Measurements from ENCODE around the gene PIK3IP1. TPM values are rescaled to one million over a fixed set of nuclear protein-coding genes. Genes with fewer than 3 reads are reported as not detected.
A peak's percentile ranks its signal among the peaks of the same experiment; 100 is the strongest.

The PIK3IP1 gene
- total and polyA plus RNA-seq, 9 donors = 10.8 to 48.9 (median 22.3) TPM

GRCh38 chr22:31340360-31340759, 48.1 kb upstream of the PIK3IP1 start:
- H3K4me1 ChIP-seq (ENCODE audit: insufficient read depth) = peaks cover 18% of the 10 kb centered on the region
- intact Hi-C loops (cut with DNase I) = loop anchor here in 2 of 4 donors (10.0 kb wide), 2 partner anchors 54 to 294 kb away; partner anchors contain the start of gene DRG1 (in 1 of the 2)
- H3K4me3 ChIP-seq = no peak overlapping the region
- WGBS, 3 donors = 87 to 93% (median 89%) methylated on average over 6 of the region's 6 CpGs
- H3K36me3 ChIP-seq = no peaks in the 10 kb centered on the region
- TF ChIP-seq EP300 (IDR thresholded peaks at IDR 0.05) (no peak), POLR2A (IDR thresholded peaks at IDR 0.05) (no peak), CTCF (IDR thresholded peaks at IDR 0.05) (no peak)
- DNase-seq = no peak
- no peaks in the 10 kb centered on the region for H3K27me3 ChIP-seq
- H3K27ac ChIP-seq = no peak overlapping the region
- H3K9me3 ChIP-seq = no peaks in the 10 kb centered on the region

GRCh38 chr22:31339148-31339832, 47.0 kb upstream of the PIK3IP1 start:
- H3K4me3 ChIP-seq = no peak overlapping the region
- H3K9me3 ChIP-seq = no peaks in the 10 kb centered on the region
- H3K27ac ChIP-seq = peak overlapping the region in 1 of 2 donors; percentile 27
- no peak for TF ChIP-seq CTCF (IDR thresholded peaks at IDR 0.05)
- TF ChIP-seq POLR2A (IDR thresholded peaks at IDR 0.05) = no peak
- no peak for TF ChIP-seq EP300 (IDR thresholded peaks at IDR 0.05)
- H3K27me3 ChIP-seq = no peaks in the 10 kb centered on the region
- intact Hi-C loops (cut with DNase I) = no loop called here
- H3K4me1 ChIP-seq (ENCODE audit: insufficient read depth) = peaks cover 12% of the 10 kb centered on the region
- no peaks in the 10 kb centered on the region for H3K36me3 ChIP-seq
- 23 to 39% (median 24%) methylated on average over 6 of the region's 6 CpGs for WGBS, 3 donors
- DNase-seq = no peak

- intact Hi-C loops (cut with DNase I) = no loop called here
- WGBS, 3 donors = 80 to 84% (median 80%) methylated on average over 5 of the region's 5 CpGs
- H3K4me1 ChIP-seq (ENCODE audit: insufficient read depth) = peaks cover 15% of the 10 kb centered on the region
- TF ChIP-seq POLR2A (IDR thresholded peaks at IDR 0.05) = no peak
- no peak for TF ChIP-seq EP300 (IDR thresholded peaks at IDR 0.05)
- no peak for TF ChIP-seq CTCF (IDR thresholded peaks at IDR 0.05)
- no peaks in the 10 kb centered on the region for H3K27me3 ChIP-seq
- H3K4me3 ChIP-seq = no peak overlapping the region
- no peak for DNase-seq
- H3K27ac ChIP-seq = no peak overlapping the region
- H3K9me3 ChIP-seq = no peaks in the 10 kb centered on the region
- H3K36me3 ChIP-seq = no peaks in the 10 kb centered on the region
These were observed 44.9 kb upstream of the PIK3IP1 start for GRCh38 chr22:31337178-31337577.

- no peak for DNase-seq
- WGBS, 3 donors = 82 to 85% (median 84%) methylated on average over 5 of the region's 5 CpGs
- H3K27me3 ChIP-seq = no peaks in the 10 kb centered on the region
- H3K4me3 ChIP-seq = no peak overlapping the region
- H3K27ac ChIP-seq = no peak overlapping the region
- H3K9me3 ChIP-seq = no peaks in the 10 kb centered on the region
- H3K36me3 ChIP-seq = no peaks in the 10 kb centered on the region
- intact Hi-C loops (cut with DNase I) = no loop called here
- H3K4me1 ChIP-seq (ENCODE audit: insufficient read depth) = peaks cover 9% of the 10 kb centered on the region
- no peak for TF ChIP-seq EP300 (IDR thresholded peaks at IDR 0.05)
- no peak for TF ChIP-seq POLR2A (IDR thresholded peaks at IDR 0.05)
- TF ChIP-seq CTCF (IDR thresholded peaks at IDR 0.05) = no peak
These were observed 42.0 kb upstream of the PIK3IP1 start for GRCh38 chr22:31334329-31334728.
